Measurements from ENCODE around the gene DDX1. TPM values are rescaled to one million over a fixed set of nuclear protein-coding genes. Genes with fewer than 3 reads are reported as not detected.

The DDX1 gene
- total and polyA plus RNA-seq, 11 donors: 97.7 to 193 (median 136) TPM

DNA sequence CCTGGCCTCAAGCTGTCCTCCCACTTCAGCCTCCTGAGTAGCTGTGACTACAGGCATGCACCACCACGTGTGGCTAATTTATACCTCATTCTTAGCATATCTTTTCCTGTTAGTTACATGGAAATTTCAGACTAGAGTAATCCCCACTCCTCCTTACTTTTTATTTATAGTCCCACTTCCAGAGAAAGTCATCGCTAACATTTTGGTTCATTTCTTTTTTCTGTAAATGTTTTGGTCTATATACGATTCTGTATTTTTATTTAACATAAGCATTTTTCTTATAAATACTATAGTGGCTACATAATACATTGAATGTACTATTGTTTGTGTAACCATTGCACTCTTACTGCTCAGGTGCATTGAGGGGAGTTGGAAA, 42.3 kb downstream of the DDX1 start:
- Histone ChIP-seq H3K36me3 (peaks cover 0 to 78% (median 67%) of the 10 kb centered on the region in 9 donors), H3K9me3 (no peaks in the 10 kb centered on the region), H3K27me3 (no peaks in the 10 kb centered on the region), H3K4me1 (peaks cover 0 to 57% (median 20%) of the 10 kb centered on the region in 12 donors), H3K4me3 (no peak overlapping the region), H3K27ac (no peak overlapping the region)
- no peak for DNase-seq
- WGBS, 4 donors: 77 to 80% (median 78%) methylated on average over 3 of the region's 3 CpGs
- intact Hi-C loops (cut with DNase I): loop anchor here in 5 of 10 donors (10.0 kb wide), 3 partner anchors 301 to 1121 kb away; no protein-coding TSS in a partner anchor
- ATAC-seq: no peak
- TF ChIP-seq, protein P1, sequence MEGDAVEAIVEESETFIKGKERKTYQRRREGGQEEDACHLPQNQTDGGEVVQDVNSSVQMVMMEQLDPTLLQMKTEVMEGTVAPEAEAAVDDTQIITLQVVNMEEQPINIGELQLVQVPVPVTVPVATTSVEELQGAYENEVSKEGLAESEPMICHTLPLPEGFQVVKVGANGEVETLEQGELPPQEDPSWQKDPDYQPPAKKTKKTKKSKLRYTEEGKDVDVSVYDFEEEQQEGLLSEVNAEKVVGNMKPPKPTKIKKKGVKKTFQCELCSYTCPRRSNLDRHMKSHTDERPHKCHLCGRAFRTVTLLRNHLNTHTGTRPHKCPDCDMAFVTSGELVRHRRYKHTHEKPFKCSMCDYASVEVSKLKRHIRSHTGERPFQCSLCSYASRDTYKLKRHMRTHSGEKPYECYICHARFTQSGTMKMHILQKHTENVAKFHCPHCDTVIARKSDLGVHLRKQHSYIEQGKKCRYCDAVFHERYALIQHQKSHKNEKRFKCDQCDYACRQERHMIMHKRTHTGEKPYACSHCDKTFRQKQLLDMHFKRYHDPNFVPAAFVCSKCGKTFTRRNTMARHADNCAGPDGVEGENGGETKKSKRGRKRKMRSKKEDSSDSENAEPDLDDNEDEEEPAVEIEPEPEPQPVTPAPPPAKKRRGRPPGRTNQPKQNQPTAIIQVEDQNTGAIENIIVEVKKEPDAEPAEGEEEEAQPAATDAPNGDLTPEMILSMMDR (IDR thresholded peaks at IDR 0.05): no peak
- TF ChIP-seq POLR2A (IDR thresholded peaks at IDR 0.05): no peak

DNA sequence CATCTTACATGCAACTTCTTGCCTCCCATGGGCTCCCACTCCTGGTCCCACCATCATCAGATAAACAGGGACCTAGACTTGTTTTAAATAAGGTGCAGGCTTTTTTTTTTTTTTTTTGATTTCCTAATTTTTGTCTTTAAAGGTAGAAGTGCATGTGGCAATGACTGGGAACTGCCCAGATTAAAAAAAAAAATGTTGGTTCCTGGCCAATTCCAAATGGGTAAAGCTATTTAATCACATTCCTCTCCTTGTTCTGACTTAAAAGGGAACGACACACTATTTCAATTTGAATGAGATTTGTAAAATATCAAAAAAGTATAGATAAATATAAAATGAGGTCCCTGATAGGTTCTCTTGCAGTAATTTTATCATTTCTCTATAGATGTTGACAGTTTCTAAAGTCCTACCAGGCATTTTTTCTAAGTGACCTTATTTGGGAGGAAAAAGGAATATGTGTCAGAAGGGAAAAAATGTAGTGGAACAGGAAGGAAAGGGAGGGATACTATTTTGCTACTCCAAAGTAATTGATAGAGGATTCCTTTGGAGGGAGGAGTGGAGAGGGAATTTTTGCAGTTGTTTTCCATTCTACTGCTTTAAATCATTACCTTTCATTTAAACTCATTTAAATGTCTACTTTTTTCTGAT, 43.3 kb downstream of the DDX1 start:
- H3K27ac ChIP-seq: no peak overlapping the region
- H3K4me3 ChIP-seq: no peak overlapping the region
- 26 to 48% (median 33%) methylated on average over 1 of the region's 1 CpG for WGBS, 4 donors
- TF ChIP-seq, protein P1 (IDR thresholded peaks at IDR 0.05): no peak
- no peak for TF ChIP-seq POLR2A (IDR thresholded peaks at IDR 0.05)
- peaks cover under 1 to 64% (median 25%) of the 10 kb centered on the region in 12 donors for H3K4me1 ChIP-seq
- peaks cover 0 to 68% (median 57%) of the 10 kb centered on the region in 9 donors for H3K36me3 ChIP-seq
- intact Hi-C loops (cut with DNase I): loop anchor here (5.0 to 10.0 kb wide), 13 partner anchors 112 to 1122 kb away; no protein-coding TSS in a partner anchor
- ATAC-seq: no peak
- no peaks in the 10 kb centered on the region for H3K9me3 ChIP-seq
- H3K27me3 ChIP-seq: no peaks in the 10 kb centered on the region
- no peak for DNase-seq

DNA sequence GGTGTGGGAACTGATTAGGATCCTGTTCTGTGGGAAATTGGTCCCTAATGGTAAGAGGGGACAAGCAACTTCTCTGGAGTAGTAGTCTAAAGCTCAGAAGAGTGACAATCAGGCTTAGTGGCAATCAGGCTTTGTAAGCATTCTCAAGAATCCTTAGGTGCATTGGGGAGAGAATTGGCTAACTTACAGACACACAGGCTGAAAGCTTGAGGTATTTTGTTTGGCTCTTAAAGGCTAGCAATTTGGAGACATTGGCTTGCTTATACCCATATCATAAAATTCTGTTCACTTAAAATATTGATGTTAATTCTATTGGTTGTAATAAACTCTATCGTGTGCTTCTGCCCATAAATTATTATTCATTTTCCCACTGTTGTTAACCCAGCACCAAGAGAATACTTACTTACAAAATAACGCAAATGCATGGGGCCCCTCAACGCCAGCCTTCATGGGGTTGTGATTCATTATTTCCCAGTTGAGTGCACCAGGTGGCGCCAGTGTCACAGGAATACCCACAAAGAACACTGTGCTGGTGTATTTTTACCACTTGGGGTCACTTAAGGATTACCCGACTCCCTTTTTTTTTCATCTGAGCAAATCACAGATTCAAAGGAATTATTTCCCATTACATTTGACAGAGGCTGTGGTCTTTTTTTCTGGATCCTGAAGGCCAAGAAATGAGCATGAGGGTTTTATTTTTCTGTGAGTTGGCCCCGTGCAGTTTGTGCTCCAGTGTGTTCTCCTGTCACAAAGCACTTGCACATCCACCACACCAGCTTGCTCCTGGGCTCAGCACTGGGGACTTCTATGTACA, 45.5 kb downstream of the DDX1 start:
- Histone ChIP-seq H3K9me3 (peaks cover 0 to 10% (median 0%) of the 10 kb centered on the region in 12 donors), H3K27ac (peak overlapping the region in 1 of 12 donors; percentile 8), H3K36me3 (peaks cover 0 to 51% (median 35%) of the 10 kb centered on the region in 9 donors), H3K27me3 (no peaks in the 10 kb centered on the region), H3K4me3 (no peak overlapping the region), H3K4me1 (peaks cover 8 to 61% (median 29%) of the 10 kb centered on the region in 12 donors)
- TF ChIP-seq, protein P1 (IDR thresholded peaks at IDR 0.05): peak; percentile 67 to 97 (median 90)
- no peak for TF ChIP-seq POLR2A (IDR thresholded peaks at IDR 0.05)
- DNase-seq (peak in 3 of 5 donors; percentile 67 to 73 (median 71)), ATAC-seq (peak; percentile 63 to 86 (median 85))
- 3 to 5% (median 4%) methylated on average over 6 of the region's 6 CpGs for WGBS, 4 donors
- intact Hi-C loops (cut with DNase I): loop anchor here (1.0 to 10.0 kb wide), 19 partner anchors 110 to 1120 kb away; no protein-coding TSS in a partner anchor

DNA sequence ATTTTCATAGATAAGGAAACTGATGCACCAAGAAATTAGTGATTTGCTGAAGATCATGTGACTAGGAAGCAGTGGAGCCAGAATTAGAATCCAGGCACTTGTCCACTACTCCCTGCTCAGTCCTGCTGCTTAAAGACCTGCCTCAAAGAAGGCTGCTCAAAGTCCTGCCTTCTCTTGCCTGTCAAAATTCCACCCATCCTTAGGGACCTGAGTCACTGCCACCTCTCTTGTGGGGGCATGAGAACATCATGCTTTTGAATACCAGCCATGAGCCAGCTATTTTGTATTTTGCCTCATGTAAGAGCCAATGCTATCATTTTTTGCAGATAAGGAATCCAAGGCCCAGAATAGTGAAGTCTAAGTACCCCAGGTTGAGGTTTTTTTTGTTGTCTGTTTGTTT, 47.1 kb downstream of the DDX1 start:
- Histone ChIP-seq H3K27me3 (no peaks in the 10 kb centered on the region), H3K4me1 (peaks cover 8 to 61% (median 29%) of the 10 kb centered on the region in 12 donors), H3K27ac (no peak overlapping the region), H3K36me3 (peaks cover 0 to 35% (median 19%) of the 10 kb centered on the region in 9 donors), H3K9me3 (peaks cover 0 to 10% (median 0%) of the 10 kb centered on the region in 12 donors), H3K4me3 (no peak overlapping the region)
- TF ChIP-seq, protein P1 (IDR thresholded peaks at IDR 0.05): no peak
- no peak for TF ChIP-seq POLR2A (IDR thresholded peaks at IDR 0.05)
- intact Hi-C loops (cut with DNase I): loop anchor here (2.0 to 10.0 kb wide), 14 partner anchors 109 to 1119 kb away; partner anchors contain the start of gene MYCN (in 1 of the 10)
- DNase-seq (no peak), ATAC-seq (peak in 1 of 4 donors; percentile 39)

Data from heart left ventricle (tissue), 16 donors.